ENCODE data around the gene PGM2L1.

PGM2L1 gene

DNA sequence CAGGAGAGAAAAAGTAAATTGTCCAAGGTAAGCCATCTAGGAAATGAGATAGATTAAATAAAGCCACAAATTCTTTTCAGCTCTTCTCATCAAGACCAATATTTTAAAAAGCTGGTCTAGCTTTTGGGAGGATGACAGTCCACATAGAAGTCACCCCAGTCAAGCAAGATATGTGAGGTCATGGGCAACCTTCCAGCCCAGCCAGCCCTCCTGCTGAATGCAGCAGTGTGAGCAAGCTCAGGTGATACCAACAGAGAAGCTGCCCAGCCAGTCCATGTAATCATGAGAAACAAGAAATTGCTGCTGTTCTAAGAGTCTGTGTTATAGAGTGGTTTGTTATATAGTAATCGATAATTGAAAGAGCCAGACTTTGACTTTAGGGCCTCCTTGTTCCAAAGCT is 40.4 kb upstream of the PGM2L1 start:
- no peak overlapping the region for H3K4me3 ChIP-seq (ENCODE audit: control insufficient read depth, low read depth, low read length)
- DNase-seq (ENCODE audit: low read depth), result no peak

DNA sequence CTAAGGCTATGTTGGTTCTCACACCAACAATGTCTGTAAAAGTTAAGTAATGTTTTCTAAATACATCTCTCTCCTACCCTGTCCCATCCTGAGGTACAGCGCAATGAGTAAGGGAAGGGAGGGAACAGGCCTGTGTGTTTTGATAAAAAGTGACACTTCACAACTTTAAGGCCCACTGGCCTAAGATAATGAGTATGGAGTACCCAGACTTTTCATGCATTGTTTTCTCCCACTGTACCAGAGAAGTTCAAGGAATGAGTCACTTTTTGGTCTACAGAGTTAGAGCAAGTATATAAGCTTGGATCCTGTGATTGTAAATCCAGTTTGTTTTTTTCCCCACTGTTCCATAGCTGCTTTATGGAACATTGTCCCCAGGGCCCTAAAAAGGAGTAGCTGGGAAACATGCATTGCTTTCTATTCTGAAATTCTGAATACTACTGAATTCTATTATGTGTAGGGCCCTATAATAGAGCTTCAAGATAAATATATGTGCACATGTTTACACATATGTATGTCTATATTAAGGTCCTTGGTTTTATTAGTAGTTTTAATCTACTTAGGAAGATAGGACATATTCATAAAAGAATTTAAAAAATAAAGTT is 39.3 kb upstream of the PGM2L1 start:
- no peak overlapping the region for H3K4me3 ChIP-seq (ENCODE audit: control insufficient read depth, low read depth, low read length)
- no peak for DNase-seq (ENCODE audit: low read depth)
- TF ChIP-seq, protein P1, sequence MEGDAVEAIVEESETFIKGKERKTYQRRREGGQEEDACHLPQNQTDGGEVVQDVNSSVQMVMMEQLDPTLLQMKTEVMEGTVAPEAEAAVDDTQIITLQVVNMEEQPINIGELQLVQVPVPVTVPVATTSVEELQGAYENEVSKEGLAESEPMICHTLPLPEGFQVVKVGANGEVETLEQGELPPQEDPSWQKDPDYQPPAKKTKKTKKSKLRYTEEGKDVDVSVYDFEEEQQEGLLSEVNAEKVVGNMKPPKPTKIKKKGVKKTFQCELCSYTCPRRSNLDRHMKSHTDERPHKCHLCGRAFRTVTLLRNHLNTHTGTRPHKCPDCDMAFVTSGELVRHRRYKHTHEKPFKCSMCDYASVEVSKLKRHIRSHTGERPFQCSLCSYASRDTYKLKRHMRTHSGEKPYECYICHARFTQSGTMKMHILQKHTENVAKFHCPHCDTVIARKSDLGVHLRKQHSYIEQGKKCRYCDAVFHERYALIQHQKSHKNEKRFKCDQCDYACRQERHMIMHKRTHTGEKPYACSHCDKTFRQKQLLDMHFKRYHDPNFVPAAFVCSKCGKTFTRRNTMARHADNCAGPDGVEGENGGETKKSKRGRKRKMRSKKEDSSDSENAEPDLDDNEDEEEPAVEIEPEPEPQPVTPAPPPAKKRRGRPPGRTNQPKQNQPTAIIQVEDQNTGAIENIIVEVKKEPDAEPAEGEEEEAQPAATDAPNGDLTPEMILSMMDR (conservative IDR thresholded peaks at IDR 0.05; ENCODE audit: control insufficient read depth, insufficient read depth, low read depth, low read length), result no peak

More for the DNA sequence above, 40.4 kb upstream of the PGM2L1 start:
- TF ChIP-seq, protein P1 (conservative IDR thresholded peaks at IDR 0.05; ENCODE audit: control insufficient read depth, insufficient read depth, low read depth, low read length), result no peak

DNA sequence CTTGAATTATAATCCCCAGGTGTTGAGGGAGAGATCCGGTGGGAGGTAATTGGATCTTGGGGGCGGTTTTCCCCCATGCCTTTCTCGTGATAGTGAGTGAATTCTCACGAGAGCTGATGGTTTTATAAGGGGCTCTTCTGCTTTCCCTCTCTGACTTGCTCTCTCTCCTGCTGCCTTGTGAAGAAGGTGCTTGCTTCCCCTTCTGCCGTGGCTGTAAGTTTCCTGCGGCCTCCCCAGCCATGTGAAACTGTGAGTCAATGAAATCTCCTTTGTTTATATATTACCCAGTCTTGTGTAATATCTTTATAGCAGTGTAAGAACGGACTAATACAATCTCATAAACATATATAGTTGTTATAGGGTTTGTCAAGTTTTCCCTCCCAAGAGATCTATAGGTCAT is 36.3 kb upstream of the PGM2L1 start:
- TF ChIP-seq, protein P1 (conservative IDR thresholded peaks at IDR 0.05; ENCODE audit: control insufficient read depth, insufficient read depth, low read depth, low read length), result no peak
- no peak for DNase-seq (ENCODE audit: low read depth)
- no peak overlapping the region for H3K4me3 ChIP-seq (ENCODE audit: control insufficient read depth, low read depth, low read length)

DNA sequence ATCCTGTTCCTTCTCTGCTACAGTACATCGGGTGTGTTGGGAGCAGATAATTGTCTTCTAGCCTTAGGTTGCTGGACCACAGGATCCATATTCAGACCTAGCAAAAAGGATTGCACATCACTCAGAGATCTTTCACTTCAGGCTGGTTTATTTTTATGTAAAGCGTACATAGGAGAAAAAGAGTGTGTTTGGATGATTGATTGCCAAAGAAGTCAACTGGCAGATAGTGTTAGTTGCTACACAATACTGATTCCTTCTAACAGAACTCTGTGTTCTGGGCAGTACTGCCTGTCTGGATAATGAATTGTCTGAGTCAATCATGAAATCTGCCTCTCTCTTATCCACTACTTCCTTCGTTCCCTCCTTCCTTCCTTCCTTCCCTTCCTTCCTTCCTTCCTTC is 31.0 kb upstream of the PGM2L1 start:
- DNase-seq (ENCODE audit: low read depth), result no peak
- TF ChIP-seq, protein P1 (conservative IDR thresholded peaks at IDR 0.05; ENCODE audit: control insufficient read depth, insufficient read depth, low read depth, low read length), result no peak
- no peak overlapping the region for H3K4me3 ChIP-seq (ENCODE audit: control insufficient read depth, low read depth, low read length)

DNA sequence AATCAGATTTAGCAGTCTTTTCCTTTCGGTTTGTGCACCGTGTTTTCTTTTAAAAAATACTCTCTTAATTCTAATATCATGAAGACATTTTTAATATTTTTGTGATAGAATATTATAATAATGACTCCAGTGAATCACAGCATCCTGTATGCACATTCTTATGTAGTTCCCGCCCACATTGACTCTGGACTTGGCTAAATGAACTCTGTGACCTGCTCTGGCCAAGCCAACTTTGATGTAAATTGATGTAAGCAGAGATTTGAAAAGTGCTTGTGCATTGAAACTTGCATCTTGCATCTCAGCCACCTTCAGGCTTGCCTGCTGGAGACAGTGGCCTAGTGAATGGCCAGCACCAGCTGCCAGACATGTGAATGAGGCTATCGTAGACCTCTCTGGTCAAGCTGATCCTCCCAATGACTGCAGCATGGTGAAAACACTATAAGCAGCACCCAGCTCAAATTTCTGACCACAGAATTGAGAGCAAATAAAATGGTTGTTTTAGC is 29.2 kb upstream of the PGM2L1 start:
- DNase-seq (ENCODE audit: low read depth), result peak; percentile 35
- TF ChIP-seq, protein P1 (conservative IDR thresholded peaks at IDR 0.05; ENCODE audit: control insufficient read depth, insufficient read depth, low read depth, low read length), result no peak
- no peak overlapping the region for H3K4me3 ChIP-seq (ENCODE audit: control insufficient read depth, low read depth, low read length)

DNA sequence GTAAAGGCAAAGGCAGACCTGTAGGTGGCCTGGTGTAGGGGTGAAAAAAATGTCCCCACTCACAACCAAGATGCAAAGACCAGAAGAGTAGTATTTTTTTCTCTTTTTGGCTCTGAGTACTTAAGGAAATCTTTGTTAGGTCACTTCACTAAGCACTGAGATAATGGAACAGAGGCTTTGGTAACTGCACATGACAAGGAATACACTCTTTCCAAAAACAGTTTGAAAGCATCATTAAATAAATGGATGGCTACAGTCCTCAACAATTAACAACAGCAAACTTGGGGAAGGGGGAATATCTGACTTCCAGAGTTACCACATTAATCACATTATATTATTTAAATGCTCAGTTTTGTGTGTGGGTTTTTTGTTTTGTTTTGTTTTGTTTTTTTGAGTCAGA is 26.9 kb upstream of the PGM2L1 start:
- DNase-seq (ENCODE audit: low read depth), result no peak
- no peak overlapping the region for H3K4me3 ChIP-seq (ENCODE audit: control insufficient read depth, low read depth, low read length)
- TF ChIP-seq, protein P1 (conservative IDR thresholded peaks at IDR 0.05; ENCODE audit: control insufficient read depth, insufficient read depth, low read depth, low read length), result no peak
